NB4 (cell line): ENCODE measurements around the gene SMIM1.
A peak's percentile ranks its signal among the peaks of the same experiment; 100 is the strongest.
"Not testable (repeated sequence)": the region's sequence is repeated elsewhere in the genome, so short reads cannot be mapped to it uniquely, and the experiment has no call there.

Source experiments
- DNase-seq: peaks from one replicate; pipeline ENCODE4 v3.0.0; 2010; ENCODE audit warnings: low read depth
- H3K4me3 ChIP-seq: one replicate; pipeline ENCODE4 v1.5.1; 2011; ENCODE audit warnings: mild to moderate bottlenecking, low read depth, low read length, moderate library complexity
- CTCF ChIP-seq: IDR thresholded peaks from one replicate; pipeline ENCODE4 v1.5.1; 2012; ENCODE audit warnings: low read depth, low read length
- MAX ChIP-seq: IDR thresholded peaks from 2 replicates; pipeline ENCODE4 v1.6.1; 2011; ENCODE audit warnings: low read depth, low read length
- MYC ChIP-seq: IDR thresholded peaks from 2 replicates; pipeline ENCODE4 v1.6.1; 2011; ENCODE audit warnings: low read depth, low read length
- POLR2A ChIP-seq: IDR thresholded peaks from 2 replicates; pipeline ENCODE4 v1.6.1; 2011; ENCODE audit warnings: mild to moderate bottlenecking; ENCODE audit not compliant: insufficient read length; ENCODE audit errors: extremely low read depth

Gene SMIM1

DNA sequence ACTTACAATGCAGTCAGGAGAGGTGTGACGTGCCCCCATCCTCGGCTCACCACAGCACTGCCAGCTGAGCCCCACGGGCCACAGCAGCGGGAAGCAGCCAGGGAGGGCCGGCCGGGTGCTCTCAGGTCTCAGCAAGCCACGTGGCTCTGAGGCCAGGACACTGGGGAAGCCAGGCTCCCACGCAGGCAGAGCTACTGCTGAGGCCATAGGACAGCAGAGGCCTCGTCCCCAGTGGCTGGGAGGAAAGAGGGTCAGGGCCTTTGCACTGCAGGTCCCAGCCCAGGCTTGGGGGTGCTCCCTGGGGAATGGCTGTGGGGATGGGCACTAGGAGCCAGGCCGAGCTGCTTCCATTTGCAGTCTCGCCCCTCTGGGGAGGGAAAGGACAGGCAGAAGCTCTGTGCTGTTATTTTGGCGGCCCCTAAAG is 18.0 kb downstream of the SMIM1 start:
- H3K4me3 ChIP-seq: no peak overlapping the region
- DNase-seq: no peak
- TF ChIP-seq MYC (no peak), POLR2A (no peak), CTCF (no peak), MAX (no peak)

GRCh38 chr1:3790952-3791351 is 18.4 kb downstream of the SMIM1 start:
- TF ChIP-seq MAX (no peak), POLR2A (no peak), MYC (no peak), CTCF (no peak)
- no peak for DNase-seq
- no peak overlapping the region for H3K4me3 ChIP-seq

DNA sequence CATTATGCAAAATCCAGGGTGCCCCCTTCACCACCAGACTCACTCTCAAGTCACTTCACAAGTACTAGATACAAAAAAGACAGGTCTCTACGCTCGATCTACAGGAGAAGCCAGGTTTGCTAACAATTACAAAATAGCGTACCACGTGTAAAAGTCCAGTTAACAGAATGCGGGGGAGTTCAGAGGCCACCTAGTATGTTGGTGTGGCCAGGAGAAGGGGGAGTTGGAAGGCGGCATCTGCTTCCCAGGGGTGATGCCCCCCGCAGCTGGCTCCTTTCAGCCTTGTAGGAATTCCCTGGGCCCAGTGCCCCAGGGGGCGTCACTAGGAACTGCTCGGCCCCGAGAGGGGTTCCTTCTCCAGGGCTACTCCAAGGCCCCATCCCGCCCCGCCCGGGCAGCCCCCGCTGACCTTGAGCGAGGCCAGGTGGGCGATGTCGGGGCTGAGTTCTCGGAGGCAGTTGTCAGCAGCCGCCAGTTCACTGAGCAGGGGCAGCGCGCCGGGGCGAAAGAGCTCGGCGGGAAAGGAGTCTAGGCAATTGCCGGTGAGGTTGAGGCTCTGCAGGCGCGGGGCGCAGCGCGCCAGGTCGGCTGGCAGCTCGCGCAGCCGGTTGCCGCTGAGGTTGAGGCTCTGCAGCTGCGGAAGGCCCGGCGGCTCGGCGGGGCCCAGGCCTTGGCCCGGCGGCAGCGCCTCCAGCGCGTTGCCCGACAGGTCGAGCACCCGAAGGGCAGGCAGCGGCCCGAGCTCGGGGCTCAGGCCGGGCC is 23.1 kb downstream of the SMIM1 start:
- DNase-seq: peak; percentile 44
- TF ChIP-seq MAX (no peak; the same call in 1 of the 2 replicates), CTCF (no peak), MYC (no peak)
- H3K4me3 ChIP-seq: peak overlapping the region; percentile 88

GRCh38 chr1:3796215-3797061 is 23.9 kb downstream of the SMIM1 start, which contains the start of gene LRRC47:
Gene LRRC47, minus strand, starts transcription at chr1:3796498. Its CDS starts 22 bp downstream, at chr1:3796476.
- H3K4me3 ChIP-seq: peak within 1 kb of the TSS; percentile 88
- peak; percentile 94 for DNase-seq
- TF ChIP-seq CTCF (no peak), POLR2A (peak; percentile 63), MYC (peak; percentile 80), MAX (peak; percentile 80)

GRCh38 chr1:3799976-3800685 is 27.6 kb downstream of the SMIM1 start:
- DNase-seq: no peak
- TF ChIP-seq MAX (no peak), MYC (no peak), CTCF (no peak), POLR2A (no peak)
- no peak overlapping the region for H3K4me3 ChIP-seq

- not testable (repeated sequence) for DNase-seq, H3K4me3 ChIP-seq
Observed at GRCh38 chr1:3800795-3801194, 28.2 kb downstream of the SMIM1 start.
